ENCODE results near the gene LENG8.

DNA sequence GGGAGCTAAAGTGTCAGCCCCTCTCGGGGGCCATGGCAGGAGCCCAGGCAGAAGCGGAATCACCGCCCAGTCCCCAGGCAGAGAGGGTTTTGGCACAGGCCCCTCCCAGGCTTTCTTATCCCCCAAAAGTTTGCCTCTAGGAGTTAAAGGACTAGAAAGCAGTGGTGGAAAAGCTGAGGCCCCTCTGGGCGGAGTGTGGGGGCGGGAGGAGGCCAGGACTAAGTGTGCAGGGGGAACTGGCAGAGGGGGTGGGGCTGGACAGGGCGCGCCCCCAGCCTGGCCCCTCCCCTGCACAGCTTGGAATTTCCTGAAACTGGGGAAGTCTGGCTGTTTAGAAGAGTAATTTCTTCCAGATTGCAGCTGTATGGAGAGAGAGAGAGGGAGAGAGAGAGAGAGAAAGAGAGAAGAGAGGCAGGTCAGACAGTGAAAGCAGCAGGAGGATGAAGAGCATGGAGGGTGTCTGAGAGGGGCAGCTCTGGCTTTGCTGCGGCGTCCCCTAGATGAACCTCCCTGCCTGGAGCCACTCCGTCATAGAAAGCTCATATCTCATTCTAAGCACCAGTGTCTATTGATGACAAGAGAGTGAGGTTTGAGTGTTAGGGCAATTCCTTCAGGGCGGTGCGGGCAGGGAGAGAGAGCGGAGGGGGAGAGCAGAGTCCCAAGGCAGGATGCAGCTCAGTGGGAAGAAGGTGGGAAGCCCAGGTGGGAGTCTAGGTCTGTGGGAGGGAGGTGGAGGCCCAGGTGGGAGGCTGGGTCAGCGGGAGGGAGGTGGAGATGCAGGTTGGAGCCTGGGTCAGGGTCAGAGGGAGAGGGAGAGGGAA lies 24.3 kb downstream of the LENG8 start, which contains the start of gene CDC42EP5:
- TF ChIP-seq, protein P1, sequence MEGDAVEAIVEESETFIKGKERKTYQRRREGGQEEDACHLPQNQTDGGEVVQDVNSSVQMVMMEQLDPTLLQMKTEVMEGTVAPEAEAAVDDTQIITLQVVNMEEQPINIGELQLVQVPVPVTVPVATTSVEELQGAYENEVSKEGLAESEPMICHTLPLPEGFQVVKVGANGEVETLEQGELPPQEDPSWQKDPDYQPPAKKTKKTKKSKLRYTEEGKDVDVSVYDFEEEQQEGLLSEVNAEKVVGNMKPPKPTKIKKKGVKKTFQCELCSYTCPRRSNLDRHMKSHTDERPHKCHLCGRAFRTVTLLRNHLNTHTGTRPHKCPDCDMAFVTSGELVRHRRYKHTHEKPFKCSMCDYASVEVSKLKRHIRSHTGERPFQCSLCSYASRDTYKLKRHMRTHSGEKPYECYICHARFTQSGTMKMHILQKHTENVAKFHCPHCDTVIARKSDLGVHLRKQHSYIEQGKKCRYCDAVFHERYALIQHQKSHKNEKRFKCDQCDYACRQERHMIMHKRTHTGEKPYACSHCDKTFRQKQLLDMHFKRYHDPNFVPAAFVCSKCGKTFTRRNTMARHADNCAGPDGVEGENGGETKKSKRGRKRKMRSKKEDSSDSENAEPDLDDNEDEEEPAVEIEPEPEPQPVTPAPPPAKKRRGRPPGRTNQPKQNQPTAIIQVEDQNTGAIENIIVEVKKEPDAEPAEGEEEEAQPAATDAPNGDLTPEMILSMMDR (IDR thresholded peaks at IDR 0.05; ENCODE audit: low read length): no peak
- no peak for TF ChIP-seq EZH2 (IDR thresholded peaks at IDR 0.05; ENCODE audit: borderline replicate concordance, low read length)
